Measurements from ENCODE around the gene PIM2. TPM values are rescaled to one million over a fixed set of nuclear protein-coding genes. Genes with fewer than 3 reads are reported as not detected.

Gene PIM2
- total and polyA plus RNA-seq, 4 experiments from 2014 or later, result 117 to 489 (median 257) TPM

DNA sequence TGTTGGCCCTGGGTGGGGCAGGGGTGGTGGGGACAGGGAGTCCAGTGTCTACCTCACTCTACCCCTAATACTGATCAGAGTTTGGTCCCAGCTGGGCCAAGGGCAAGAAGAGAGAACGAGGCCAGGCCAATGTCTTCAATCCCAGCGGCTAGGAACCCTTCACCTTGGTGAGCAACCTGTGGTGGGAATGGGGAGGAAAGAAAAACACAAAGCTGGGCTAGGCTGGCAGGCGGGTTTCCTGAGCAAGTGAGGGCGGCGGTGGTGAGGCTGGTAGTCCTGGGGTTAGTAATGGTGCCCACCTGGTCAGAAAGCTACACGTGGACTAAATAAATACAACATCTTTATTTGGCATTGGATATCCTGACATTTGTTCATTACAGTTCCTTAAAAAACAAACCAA is 15.5 kb downstream of the PIM2 start:
- Mint-ChIP-seq H3K36me3 (peaks cover 5 to 29% of the 10 kb centered on the region in 2 donors), H3K27ac (peak overlapping the region in 3 of 7 donors; percentile 9 to 59 (median 55)), H3K4me1 (peaks cover 0 to 7% (median 3%) of the 10 kb centered on the region in 4 donors), H3K27me3 (no peaks in the 10 kb centered on the region), H3K9me3 (no peaks in the 10 kb centered on the region), H3K4me3 (no peak overlapping the region)
- H3K27ac ChIP-seq (ENCODE audit: low read depth, low read length), result no peak overlapping the region
- no peaks in the 10 kb centered on the region for H3K9me3 ChIP-seq (ENCODE audit: control insufficient read depth in 1 of 2, low read length in 2 of 2)
- ChIA-PET CTCF (ENCODE audit: partially characterized antibody) (interaction anchor here (1.4 kb wide), 1 partner anchor 43 kb away, joined by 4 read pairs; no protein-coding TSS in a partner anchor), POLR2A (ENCODE audit: partially characterized antibody) (interaction anchor here (0.9 to 2.2 kb wide), 4 partner anchors 9 to 34 kb away, joined by 3 to 15 read pairs (median 4); partner anchors contain the start of gene SLC35A2)
- no peak for DNase-seq
- H3K27me3 ChIP-seq (ENCODE audit: insufficient read depth, low read length), result no peaks in the 10 kb centered on the region
- intact Hi-C loops (cut with micrococcal nuclease), result no loop called here
- H3K36me3 ChIP-seq (ENCODE audit: insufficient read depth, low read length), result peaks cover 14% of the 10 kb centered on the region
- no peak overlapping the region for H3K4me3 ChIP-seq (ENCODE audit: low read length in 2 of 2)
- peaks cover 16% of the 10 kb centered on the region for H3K4me1 ChIP-seq (ENCODE audit: insufficient read depth, low read length)

DNA sequence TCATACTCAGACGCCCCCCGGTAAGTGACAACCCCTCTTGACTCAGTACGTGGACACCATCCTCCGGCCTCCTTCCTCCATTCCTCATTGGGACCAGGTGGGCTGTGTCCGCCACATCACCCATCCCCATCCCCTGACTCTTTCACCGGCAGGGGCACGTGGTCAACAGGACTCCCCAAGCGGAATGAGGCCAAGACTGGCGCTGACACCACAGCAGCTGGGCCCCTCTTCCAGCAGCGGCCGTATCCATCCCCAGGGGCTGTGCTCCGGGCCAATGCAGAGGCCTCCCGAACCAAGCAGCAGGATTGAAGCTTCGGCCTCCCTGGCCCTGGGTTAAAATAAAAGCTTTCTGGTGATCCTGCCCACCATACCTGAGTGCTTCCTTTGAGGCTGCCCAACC is 16.0 kb downstream of the PIM2 start:
- intact Hi-C loops (cut with micrococcal nuclease), result no loop called here
- H3K27ac Mint-ChIP-seq, result peak overlapping the region in 2 of 7 donors; percentile 35 to 55
- peak overlapping the region in 1 of 8 donors; percentile 25 for H3K4me3 Mint-ChIP-seq
- Histone ChIP-seq H3K4me3 (ENCODE audit: low read length in 2 of 2) (no peak overlapping the region), H3K9me3 (ENCODE audit: control insufficient read depth in 1 of 2, low read length in 2 of 2) (no peaks in the 10 kb centered on the region), H3K27me3 (ENCODE audit: insufficient read depth, low read length) (no peaks in the 10 kb centered on the region), H3K27ac (ENCODE audit: low read depth, low read length) (no peak overlapping the region), H3K4me1 (ENCODE audit: insufficient read depth, low read length) (peaks cover 16% of the 10 kb centered on the region), H3K36me3 (ENCODE audit: insufficient read depth, low read length) (peaks cover 14% of the 10 kb centered on the region)
- DNase-seq, result no peak
- peaks cover 5 to 32% of the 10 kb centered on the region in 2 donors for H3K36me3 Mint-ChIP-seq
- H3K9me3 Mint-ChIP-seq, result peaks cover 0 to under 1% (median 0%) of the 10 kb centered on the region in 8 donors
- H3K4me1 Mint-ChIP-seq, result peaks cover 0 to 11% (median 6%) of the 10 kb centered on the region in 4 donors
- ChIA-PET CTCF (ENCODE audit: partially characterized antibody) (interaction anchor here (1.4 kb wide), 1 partner anchor 43 kb away, joined by 4 read pairs; no protein-coding TSS in a partner anchor), POLR2A (ENCODE audit: partially characterized antibody) (interaction anchor here (0.9 to 2.2 kb wide), 3 partner anchors 10 to 35 kb away, joined by 3 to 15 read pairs (median 5); partner anchors contain the start of gene SLC35A2)
- no peaks in the 10 kb centered on the region for H3K27me3 Mint-ChIP-seq

DNA sequence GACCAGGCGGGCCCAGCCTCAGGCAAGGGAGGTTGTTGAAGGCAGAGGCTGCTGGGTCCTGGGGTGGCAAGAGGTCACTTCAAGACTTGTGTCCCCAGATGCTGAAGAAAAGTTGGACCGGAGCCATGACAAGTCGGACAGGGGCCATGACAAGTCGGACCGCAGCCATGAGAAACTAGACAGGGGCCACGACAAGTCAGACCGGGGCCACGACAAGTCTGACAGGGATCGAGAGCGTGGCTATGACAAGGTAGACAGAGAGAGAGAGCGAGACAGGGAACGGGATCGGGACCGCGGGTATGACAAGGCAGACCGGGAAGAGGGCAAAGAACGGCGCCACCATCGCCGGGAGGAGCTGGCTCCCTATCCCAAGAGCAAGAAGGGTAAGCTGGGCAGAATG is 16.7 kb downstream of the PIM2 start:
- Histone ChIP-seq H3K36me3 (ENCODE audit: insufficient read depth, low read length) (peaks cover 14% of the 10 kb centered on the region), H3K27me3 (ENCODE audit: insufficient read depth, low read length) (no peaks in the 10 kb centered on the region), H3K9me3 (ENCODE audit: control insufficient read depth in 1 of 2, low read length in 2 of 2) (no peaks in the 10 kb centered on the region), H3K27ac (ENCODE audit: low read depth, low read length) (no peak overlapping the region), H3K4me1 (ENCODE audit: insufficient read depth, low read length) (peaks cover 16% of the 10 kb centered on the region), H3K4me3 (ENCODE audit: low read length in 2 of 2) (no peak overlapping the region)
- H3K9me3 Mint-ChIP-seq, result peaks cover 0 to 1% (median 0%) of the 10 kb centered on the region in 8 donors
- intact Hi-C loops (cut with micrococcal nuclease), result no loop called here
- peaks cover 5 to 37% of the 10 kb centered on the region in 2 donors for H3K36me3 Mint-ChIP-seq
- ChIA-PET CTCF (ENCODE audit: partially characterized antibody) (no interaction called here), POLR2A (ENCODE audit: partially characterized antibody) (interaction anchor here (0.6 to 2.2 kb wide), 3 partner anchors 9 to 14 kb away, joined by 3 to 15 read pairs (median 5); partner anchors contain the start of gene SLC35A2)
- no peak for DNase-seq
- no peak overlapping the region for H3K4me3 Mint-ChIP-seq
- peaks cover 0 to 16% (median 8%) of the 10 kb centered on the region in 4 donors for H3K4me1 Mint-ChIP-seq
- H3K27me3 Mint-ChIP-seq, result no peaks in the 10 kb centered on the region
- H3K27ac Mint-ChIP-seq, result peak overlapping the region in 4 of 7 donors; percentile 3 to 29 (median 26)

DNA sequence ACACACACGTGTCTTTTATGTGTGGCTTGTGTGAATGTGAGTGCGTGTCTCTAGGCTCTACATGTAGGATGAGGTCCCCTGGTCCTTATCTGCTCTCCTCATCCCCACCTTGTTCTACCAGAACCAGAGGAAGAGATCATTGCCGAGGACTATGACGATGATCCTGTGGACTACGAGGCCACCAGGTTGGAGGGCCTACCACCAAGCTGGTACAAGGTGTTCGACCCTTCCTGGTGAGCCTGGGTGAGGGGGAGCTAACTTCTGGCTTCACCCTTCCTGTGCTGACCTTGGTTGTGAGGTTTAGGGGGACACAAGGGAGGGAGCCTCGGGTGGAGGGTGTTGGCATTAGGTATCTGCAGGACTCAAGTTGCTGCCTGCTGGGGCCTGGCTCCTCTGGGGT is 17.8 kb downstream of the PIM2 start:
- no peak overlapping the region for H3K4me3 ChIP-seq (ENCODE audit: low read length in 2 of 2)
- H3K9me3 ChIP-seq (ENCODE audit: control insufficient read depth in 1 of 2, low read length in 2 of 2), result no peaks in the 10 kb centered on the region
- no peak overlapping the region for H3K4me3 Mint-ChIP-seq
- no peak overlapping the region for H3K27ac ChIP-seq (ENCODE audit: low read depth, low read length)
- peaks cover 5 to 42% of the 10 kb centered on the region in 2 donors for H3K36me3 Mint-ChIP-seq
- ChIA-PET CTCF (ENCODE audit: partially characterized antibody) (no interaction called here), POLR2A (ENCODE audit: partially characterized antibody) (interaction anchor here (1.2 to 1.6 kb wide), 2 partner anchors 9 to 11 kb away, joined by 5 to 11 read pairs; partner anchors contain the start of gene SLC35A2)
- H3K4me1 ChIP-seq (ENCODE audit: insufficient read depth, low read length), result peaks cover 24% of the 10 kb centered on the region
- H3K27ac Mint-ChIP-seq, result peak overlapping the region in 1 of 7 donors; percentile 32
- intact Hi-C loops (cut with micrococcal nuclease), result no loop called here
- H3K36me3 ChIP-seq (ENCODE audit: insufficient read depth, low read length), result peaks cover 14% of the 10 kb centered on the region
- DNase-seq, result no peak
- H3K27me3 ChIP-seq (ENCODE audit: insufficient read depth, low read length), result no peaks in the 10 kb centered on the region
- H3K27me3 Mint-ChIP-seq, result no peaks in the 10 kb centered on the region
- peaks cover 0 to 1% (median 0%) of the 10 kb centered on the region in 8 donors for H3K9me3 Mint-ChIP-seq
- H3K4me1 Mint-ChIP-seq, result peaks cover 2 to 26% (median 13%) of the 10 kb centered on the region in 4 donors

DNA sequence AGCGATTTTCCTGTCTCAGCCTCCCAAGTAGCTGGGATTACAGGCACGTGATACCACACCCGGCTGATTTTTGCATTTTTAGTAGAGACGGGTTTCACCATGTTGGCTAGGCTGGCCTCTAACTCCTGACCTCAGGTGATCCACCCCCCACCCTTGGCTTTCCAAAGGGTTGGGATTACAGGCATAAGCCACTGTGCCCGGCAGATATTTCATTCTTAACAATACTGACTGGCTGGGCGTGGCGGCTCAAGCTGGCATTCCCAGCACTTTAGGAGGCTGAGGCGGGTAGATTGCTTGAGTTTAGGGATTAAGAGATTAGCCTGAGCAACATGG is 19.8 kb downstream of the PIM2 start:
- CTCF ChIA-PET (ENCODE audit: partially characterized antibody), result interaction anchor here (1.4 kb wide), 1 partner anchor 17 kb away, joined by 4 read pairs; no protein-coding TSS in a partner anchor
- intact Hi-C loops (cut with micrococcal nuclease), result loop anchor here (5.0 kb wide), 1 partner anchor 97 kb away; the partner anchor contains the start of gene HDAC6
- peaks cover 0 to 1% (median 0%) of the 10 kb centered on the region in 8 donors for H3K9me3 Mint-ChIP-seq
- peaks cover 10 to 37% of the 10 kb centered on the region in 2 donors for H3K36me3 Mint-ChIP-seq
- H3K27me3 ChIP-seq (ENCODE audit: insufficient read depth, low read length), result no peaks in the 10 kb centered on the region
- no peaks in the 10 kb centered on the region for H3K9me3 ChIP-seq (ENCODE audit: control insufficient read depth in 1 of 2, low read length in 2 of 2)
- H3K4me3 Mint-ChIP-seq, result peak overlapping the region in 1 of 8 donors; percentile 2
- H3K4me3 ChIP-seq (ENCODE audit: low read length in 2 of 2), result no peak overlapping the region
- H3K4me1 Mint-ChIP-seq, result peaks cover 4 to 34% (median 17%) of the 10 kb centered on the region in 4 donors
- no peak for DNase-seq
- no peaks in the 10 kb centered on the region for H3K27me3 Mint-ChIP-seq
- H3K27ac Mint-ChIP-seq, result peak overlapping the region in 3 of 7 donors; percentile 19 to 88 (median 70)
- peaks cover 18% of the 10 kb centered on the region for H3K36me3 ChIP-seq (ENCODE audit: insufficient read depth, low read length)
- POLR2A ChIA-PET (ENCODE audit: partially characterized antibody), result interaction anchor here (0.9 to 3.9 kb wide), 4 partner anchors 13 to 244 kb away, joined by 3 to 47 read pairs (median 6); partner anchors contain the start of genes GRIPAP1, SLC35A2 and SUV39H1
- H3K27ac ChIP-seq (ENCODE audit: low read depth, low read length), result no peak overlapping the region
- H3K4me1 ChIP-seq (ENCODE audit: insufficient read depth, low read length), result peaks cover 24% of the 10 kb centered on the region

DNA sequence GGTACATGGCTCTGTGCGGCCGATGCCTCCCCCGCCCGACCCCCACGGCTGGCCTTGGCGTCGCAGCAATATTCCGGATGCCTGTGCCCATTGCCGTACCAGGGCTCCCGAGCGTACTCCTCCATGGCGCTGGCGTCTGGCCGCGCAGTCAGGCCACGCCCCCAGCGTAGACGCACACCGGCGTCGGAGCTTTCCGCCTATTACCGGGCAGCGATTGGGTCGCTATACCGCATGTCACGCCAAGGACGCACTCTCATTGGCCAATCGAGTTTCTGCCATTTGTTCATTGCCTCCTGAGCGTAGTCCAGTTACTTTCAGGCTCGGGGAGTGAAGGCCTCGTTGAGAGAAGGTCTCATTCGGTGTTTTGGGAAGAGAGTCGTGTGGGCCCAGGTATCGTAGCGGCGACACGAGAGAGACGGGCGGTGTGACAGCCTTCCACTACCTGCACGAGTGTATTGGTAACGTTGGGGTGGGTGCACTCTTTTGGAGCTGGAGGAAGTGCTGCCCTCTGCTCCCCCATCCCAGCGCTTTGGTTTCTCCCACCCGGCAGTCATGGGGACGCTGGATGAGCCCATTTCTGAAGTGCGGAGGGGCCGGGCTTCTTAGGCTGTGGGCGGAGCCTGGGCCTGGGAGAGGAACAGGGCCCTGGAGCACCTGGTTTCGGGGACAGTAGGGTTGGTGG is 21.1 kb downstream of the PIM2 start, which contains the start of the genes PQBP1 and TIMM17B:
PQBP1 (plus strand) TSS at position 306 of the 682 bp plus-strand sequence. CDS start 580 bp downstream, outside the sequence.
TIMM17B (minus strand) TSS at position 144 of the 682 bp plus-strand sequence; CDS start at position 125, 19 bp downstream.
- Histone ChIP-seq H3K9me3 (ENCODE audit: control insufficient read depth in 1 of 2, low read length in 2 of 2) (no peaks in the 10 kb centered on the region), H3K27me3 (ENCODE audit: insufficient read depth, low read length) (no peaks in the 10 kb centered on the region), H3K4me3 (ENCODE audit: low read length in 2 of 2) (peak within 1 kb of the TSS; percentile 78 to 92), H3K4me1 (ENCODE audit: insufficient read depth, low read length) (peaks cover 24% of the 10 kb centered on the region), H3K36me3 (ENCODE audit: insufficient read depth, low read length) (peaks cover 18% of the 10 kb centered on the region), H3K27ac (ENCODE audit: low read depth, low read length) (peak within 1 kb of the TSS; percentile 93)
- H3K4me3 Mint-ChIP-seq, result peak within 1 kb of the TSS; percentile 86 to 96 (median 92)
- DNase-seq, result peak; percentile 88 to 93 (median 92)
- H3K36me3 Mint-ChIP-seq, result peaks cover 10 to 29% of the 10 kb centered on the region in 2 donors
- intact Hi-C loops (cut with micrococcal nuclease), result loop anchor here (1.0 to 5.0 kb wide), 4 partner anchors 14 to 145 kb away; partner anchors contain the start of genes HDAC6, SLC35A2 and TFE3
- ChIA-PET CTCF (ENCODE audit: partially characterized antibody) (interaction anchor here (0.9 to 2.4 kb wide), 5 partner anchors 9 to 266 kb away, joined by 3 to 12 read pairs (median 3); no protein-coding TSS in a partner anchor), POLR2A (ENCODE audit: partially characterized antibody) (interaction anchor here (0.7 to 3.9 kb wide), 27 partner anchors 9 to 323 kb away, joined by 3 to 47 read pairs (median 5); partner anchors contain the start of genes GRIPAP1, HDAC6, OTUD5 and PIM2)
- peak within 1 kb of the TSS; percentile 88 to 99 (median 96) for H3K27ac Mint-ChIP-seq
- H3K9me3 Mint-ChIP-seq, result peaks cover 0 to 1% (median 0%) of the 10 kb centered on the region in 8 donors
- no peaks in the 10 kb centered on the region for H3K27me3 Mint-ChIP-seq
- peaks cover 4 to 34% (median 17%) of the 10 kb centered on the region in 4 donors for H3K4me1 Mint-ChIP-seq
